ENCODE data around the gene TSHZ2. TPM values are rescaled to one million over a fixed set of nuclear protein-coding genes. Genes with fewer than 3 reads are reported as not detected.

TSHZ2 gene
- total and polyA plus RNA-seq, 2 donors (not counting 1 experiment from before 2014, with no cell fraction given) = 1.00 to 5.7 TPM

DNA sequence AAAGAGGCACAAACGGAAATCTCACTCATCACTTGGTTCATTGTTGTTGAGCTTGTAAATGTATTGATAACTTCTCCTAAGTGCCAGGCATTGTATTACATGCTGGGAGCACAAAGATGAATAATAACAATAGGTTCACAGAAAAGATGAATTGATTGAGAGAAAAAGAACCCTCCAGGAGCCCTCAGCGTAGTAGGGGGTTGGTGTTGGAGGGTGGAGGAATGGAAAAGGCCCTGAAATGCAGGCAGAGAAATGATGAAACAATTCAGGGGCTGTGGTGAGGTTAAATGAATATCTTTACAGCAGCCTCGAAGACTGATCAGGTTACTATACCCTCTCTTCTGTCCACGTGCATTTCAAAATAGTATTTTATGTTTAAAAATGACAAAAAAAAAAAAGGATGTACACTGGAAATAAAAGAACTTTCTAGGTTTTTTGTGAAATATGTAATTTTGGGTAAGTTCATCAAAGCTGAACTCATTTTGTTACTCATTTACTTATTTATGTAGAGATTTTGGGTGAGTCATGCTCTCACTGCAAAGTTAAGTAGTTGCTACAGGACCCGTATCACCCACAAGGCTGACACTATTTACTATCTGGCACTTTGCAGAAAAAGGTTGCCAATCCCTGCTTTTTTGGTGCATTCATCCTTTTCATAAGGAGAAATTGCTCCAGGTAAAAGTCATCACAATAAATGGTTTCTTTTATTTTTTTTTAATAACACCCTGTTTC lies 344.2 kb downstream of the TSHZ2 start:
- no peaks in the 10 kb centered on the region for H4K20me1 ChIP-seq (ENCODE audit: control insufficient read depth, insufficient read depth, low read length, poor library complexity, severe bottlenecking)
- H2AFZ ChIP-seq (ENCODE audit: insufficient read depth, low read depth, low read length, poor library complexity, severe bottlenecking) = no peak overlapping the region
- no peak overlapping the region for H3K4me3 ChIP-seq (ENCODE audit: control extremely low read depth in 1 of 5, extremely low read depth in 1 of 5, insufficient read depth in 1 of 5, low read depth in 2 of 5, low read length in 4 of 5)
- no peaks in the 10 kb centered on the region for H3K9me3 ChIP-seq (ENCODE audit: control extremely low read depth in 1 of 3, control insufficient read depth in 2 of 3, insufficient read depth in 1 of 3, low read length in 2 of 3)
- no peaks in the 10 kb centered on the region for H3K4me1 ChIP-seq (ENCODE audit: control insufficient read depth in 2 of 2, insufficient read depth in 2 of 2, low read length in 2 of 2)
- intact Hi-C loops (cut with micrococcal nuclease) = no loop called here
- TF ChIP-seq, protein P1, sequence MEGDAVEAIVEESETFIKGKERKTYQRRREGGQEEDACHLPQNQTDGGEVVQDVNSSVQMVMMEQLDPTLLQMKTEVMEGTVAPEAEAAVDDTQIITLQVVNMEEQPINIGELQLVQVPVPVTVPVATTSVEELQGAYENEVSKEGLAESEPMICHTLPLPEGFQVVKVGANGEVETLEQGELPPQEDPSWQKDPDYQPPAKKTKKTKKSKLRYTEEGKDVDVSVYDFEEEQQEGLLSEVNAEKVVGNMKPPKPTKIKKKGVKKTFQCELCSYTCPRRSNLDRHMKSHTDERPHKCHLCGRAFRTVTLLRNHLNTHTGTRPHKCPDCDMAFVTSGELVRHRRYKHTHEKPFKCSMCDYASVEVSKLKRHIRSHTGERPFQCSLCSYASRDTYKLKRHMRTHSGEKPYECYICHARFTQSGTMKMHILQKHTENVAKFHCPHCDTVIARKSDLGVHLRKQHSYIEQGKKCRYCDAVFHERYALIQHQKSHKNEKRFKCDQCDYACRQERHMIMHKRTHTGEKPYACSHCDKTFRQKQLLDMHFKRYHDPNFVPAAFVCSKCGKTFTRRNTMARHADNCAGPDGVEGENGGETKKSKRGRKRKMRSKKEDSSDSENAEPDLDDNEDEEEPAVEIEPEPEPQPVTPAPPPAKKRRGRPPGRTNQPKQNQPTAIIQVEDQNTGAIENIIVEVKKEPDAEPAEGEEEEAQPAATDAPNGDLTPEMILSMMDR (IDR thresholded peaks at IDR 0.05) = no peak
- no peak for TF ChIP-seq EZH2 (IDR thresholded peaks at IDR 0.05; ENCODE audit: borderline replicate concordance, insufficient read depth, low read depth, low read length, poor library complexity, severe bottlenecking)
- peaks cover 0 to 4% (median 2%) of the 10 kb centered on the region in 4 experiments for H3K27me3 ChIP-seq (replicated peaks in 1 of 4; ENCODE audit: control extremely low read depth in 1 of 4, control insufficient read depth in 3 of 4, insufficient read depth in 4 of 4, low read length in 3 of 4)
- Mint-ChIP-seq H3K9me3 (ENCODE audit: insufficient read depth) (no peaks in the 10 kb centered on the region), H3K27ac (no peak overlapping the region), H3K4me1 (no peaks in the 10 kb centered on the region), H3K27me3 (no peaks in the 10 kb centered on the region), H3K4me3 (no peak overlapping the region)
- H3K36me3 ChIP-seq (replicated peaks in 1 of 2; ENCODE audit: control extremely low read depth in 1 of 2, control insufficient read depth in 1 of 2, extremely low read depth in 1 of 2, insufficient read depth in 2 of 2, low read length in 1 of 2) = no peaks in the 10 kb centered on the region
- no peak overlapping the region for H3K9ac ChIP-seq (ENCODE audit: low read length)
- ATAC-seq (ENCODE audit: low read depth) (no peak), DNase-seq (no peak)
- CTCF ChIA-PET = interaction anchor here (0.7 to 1.3 kb wide), 2 partner anchors 18 to 528 kb away, joined by 3 read pairs; no protein-coding TSS in a partner anchor
- POLR2A ChIA-PET = no interaction called here
- no peaks in the 10 kb centered on the region for H3K79me2 ChIP-seq (ENCODE audit: control insufficient read depth, insufficient read depth, low read length)
- WGBS (ENCODE audit: insufficient coverage) = 91% methylated on average over 1 of the region's 5 CpGs
- no peak overlapping the region for H3K4me2 ChIP-seq (replicated peaks; ENCODE audit: low read depth, low read length, poor library complexity, severe bottlenecking)
- H3K27ac ChIP-seq (ENCODE audit: low read length in 2 of 2) = no peak overlapping the region

DNA sequence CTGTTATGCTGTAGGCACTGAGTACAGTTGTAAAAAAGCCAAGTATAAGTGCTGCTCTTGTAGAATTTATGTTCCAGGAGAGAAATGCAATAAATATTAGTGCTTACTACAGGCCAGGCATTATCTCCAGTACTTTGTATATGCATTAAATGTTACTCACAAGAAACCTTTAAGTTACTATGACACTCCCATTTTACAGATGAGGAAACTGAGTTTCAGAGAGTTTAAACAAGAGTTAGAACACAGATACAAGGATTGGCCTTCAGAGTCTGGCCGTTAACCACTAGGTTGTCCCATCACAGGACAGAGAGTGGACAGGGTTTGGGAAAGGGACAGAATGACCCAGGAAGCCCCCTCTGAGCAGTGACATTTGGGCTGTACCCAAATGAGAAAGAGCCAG lies 347.0 kb downstream of the TSHZ2 start:
- Mint-ChIP-seq H3K27ac (no peak overlapping the region), H3K4me1 (no peaks in the 10 kb centered on the region), H3K27me3 (no peaks in the 10 kb centered on the region), H3K4me3 (no peak overlapping the region), H3K9me3 (ENCODE audit: insufficient read depth) (no peaks in the 10 kb centered on the region)
- ATAC-seq (ENCODE audit: low read depth) (no peak), DNase-seq (no peak)
- Histone ChIP-seq H3K79me2 (ENCODE audit: control insufficient read depth, insufficient read depth, low read length) (no peaks in the 10 kb centered on the region), H3K27ac (ENCODE audit: low read length in 2 of 2) (no peak overlapping the region), H3K9ac (ENCODE audit: low read length) (no peak overlapping the region), H3K36me3 (replicated peaks in 1 of 2; ENCODE audit: control extremely low read depth in 1 of 2, control insufficient read depth in 1 of 2, extremely low read depth in 1 of 2, insufficient read depth in 2 of 2, low read length in 1 of 2) (no peaks in the 10 kb centered on the region), H4K20me1 (ENCODE audit: control insufficient read depth, insufficient read depth, low read length, poor library complexity, severe bottlenecking) (no peaks in the 10 kb centered on the region), H3K27me3 (replicated peaks in 1 of 4; ENCODE audit: control extremely low read depth in 1 of 4, control insufficient read depth in 3 of 4, insufficient read depth in 4 of 4, low read length in 3 of 4) (peaks cover 0 to 4% (median 2%) of the 10 kb centered on the region in 4 experiments), H3K4me1 (ENCODE audit: control insufficient read depth in 2 of 2, insufficient read depth in 2 of 2, low read length in 2 of 2) (no peaks in the 10 kb centered on the region), H3K9me3 (ENCODE audit: control extremely low read depth in 1 of 3, control insufficient read depth in 2 of 3, insufficient read depth in 1 of 3, low read length in 2 of 3) (peaks cover 0 to 2% (median 0%) of the 10 kb centered on the region in 3 donors), H2AFZ (ENCODE audit: insufficient read depth, low read depth, low read length, poor library complexity, severe bottlenecking) (no peak overlapping the region), H3K4me2 (replicated peaks; ENCODE audit: low read depth, low read length, poor library complexity, severe bottlenecking) (no peak overlapping the region), H3K4me3 (ENCODE audit: control extremely low read depth in 1 of 5, extremely low read depth in 1 of 5, insufficient read depth in 1 of 5, low read depth in 2 of 5, low read length in 4 of 5) (no peak overlapping the region)
- WGBS (ENCODE audit: insufficient coverage) = 100% methylated on average over 1 of the region's 1 CpG
- intact Hi-C loops (cut with micrococcal nuclease) = no loop called here
- ChIA-PET CTCF (no interaction called here), POLR2A (no interaction called here)
- TF ChIP-seq, protein P1 (IDR thresholded peaks at IDR 0.05) = no peak
